Nephron (organoid): ENCODE results near the gene DLG5.

Experiments
- H3K27ac Mint-ChIP-seq, 3 experiments: 2 replicates each; pipeline ENCODE4 v1.8.0; 2020; ENCODE audit warnings: mixed read lengths in 3 of 3, mild to moderate bottlenecking in 2 of 3, moderate library complexity in 1 of 3
- H3K27me3 Mint-ChIP-seq: 2 replicates; pipeline ENCODE4 v1.8.0; 2021; ENCODE audit warnings: low read depth, mild to moderate bottlenecking, moderate library complexity, mixed read lengths
- H3K36me3 Mint-ChIP-seq: 2 replicates; pipeline ENCODE4 v1.8.0; 2020; ENCODE audit warnings: low read depth, mixed read lengths
- H3K4me1 Mint-ChIP-seq: 2 replicates; pipeline ENCODE4 v1.8.0; 2020; ENCODE audit warnings: mixed read lengths
- H3K4me3 Mint-ChIP-seq, 3 experiments: 2 replicates each; pipeline ENCODE4 v1.8.0; 2020; ENCODE audit warnings: mild to moderate bottlenecking in 3 of 3, mixed read lengths in 3 of 3, moderate library complexity in 2 of 3
- H3K9me3 Mint-ChIP-seq: 2 replicates; pipeline ENCODE4 v1.8.0; 2020; ENCODE audit warnings: mixed read lengths
- TF ChIP-seq, protein P1 (sequence below), 3 experiments: fragments of 200-600 bp; sonication (generic); IDR thresholded peaks; one replicate each; pipeline ENCODE4 v1.5.0; 2021; ENCODE audit warnings: antibody characterized with exemption in 3 of 3; ENCODE audit not compliant: unreplicated experiment in 3 of 3

Gene DLG5, protein sequence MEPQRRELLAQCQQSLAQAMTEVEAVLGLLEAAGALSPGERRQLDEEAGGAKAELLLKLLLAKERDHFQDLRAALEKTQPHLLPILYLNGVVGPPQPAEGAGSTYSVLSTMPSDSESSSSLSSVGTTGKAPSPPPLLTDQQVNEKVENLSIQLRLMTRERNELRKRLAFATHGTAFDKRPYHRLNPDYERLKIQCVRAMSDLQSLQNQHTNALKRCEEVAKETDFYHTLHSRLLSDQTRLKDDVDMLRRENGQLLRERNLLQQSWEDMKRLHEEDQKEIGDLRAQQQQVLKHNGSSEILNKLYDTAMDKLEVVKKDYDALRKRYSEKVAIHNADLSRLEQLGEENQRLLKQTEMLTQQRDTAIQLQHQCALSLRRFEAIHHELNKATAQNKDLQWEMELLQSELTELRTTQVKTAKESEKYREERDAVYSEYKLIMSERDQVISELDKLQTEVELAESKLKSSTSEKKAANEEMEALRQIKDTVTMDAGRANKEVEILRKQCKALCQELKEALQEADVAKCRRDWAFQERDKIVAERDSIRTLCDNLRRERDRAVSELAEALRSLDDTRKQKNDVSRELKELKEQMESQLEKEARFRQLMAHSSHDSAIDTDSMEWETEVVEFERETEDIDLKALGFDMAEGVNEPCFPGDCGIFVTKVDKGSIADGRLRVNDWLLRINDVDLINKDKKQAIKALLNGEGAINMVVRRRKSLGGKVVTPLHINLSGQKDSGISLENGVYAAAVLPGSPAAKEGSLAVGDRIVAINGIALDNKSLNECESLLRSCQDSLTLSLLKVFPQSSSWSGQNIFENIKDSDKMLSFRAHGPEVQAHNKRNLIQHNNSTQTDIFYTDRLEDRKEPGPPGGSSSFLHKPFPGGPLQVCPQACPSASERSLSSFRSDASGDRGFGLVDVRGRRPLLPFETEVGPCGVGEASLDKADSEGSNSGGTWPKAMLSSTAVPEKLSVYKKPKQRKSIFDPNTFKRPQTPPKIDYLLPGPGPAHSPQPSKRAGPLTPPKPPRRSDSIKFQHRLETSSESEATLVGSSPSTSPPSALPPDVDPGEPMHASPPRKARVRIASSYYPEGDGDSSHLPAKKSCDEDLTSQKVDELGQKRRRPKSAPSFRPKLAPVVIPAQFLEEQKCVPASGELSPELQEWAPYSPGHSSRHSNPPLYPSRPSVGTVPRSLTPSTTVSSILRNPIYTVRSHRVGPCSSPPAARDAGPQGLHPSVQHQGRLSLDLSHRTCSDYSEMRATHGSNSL (N-terminal part only)

GRCh38 chr10:77926566-77927401 is at the start of gene DLG5:
DLG5 (minus strand) TSS chr10:77926755; CDS start chr10:77926520, 235 bp downstream.
- peak within 1 kb of the TSS; percentile 85 to 92 (median 89) for H3K4me3 Mint-ChIP-seq
- peaks cover 27% of the 10 kb centered on the region for H3K4me1 Mint-ChIP-seq
- H3K36me3 Mint-ChIP-seq, result no peaks in the 10 kb centered on the region
- H3K27me3 Mint-ChIP-seq, result peaks cover 10% of the 10 kb centered on the region
- peak within 1 kb of the TSS; percentile 81 to 89 (median 84) for H3K27ac Mint-ChIP-seq
- TF ChIP-seq, protein P1, sequence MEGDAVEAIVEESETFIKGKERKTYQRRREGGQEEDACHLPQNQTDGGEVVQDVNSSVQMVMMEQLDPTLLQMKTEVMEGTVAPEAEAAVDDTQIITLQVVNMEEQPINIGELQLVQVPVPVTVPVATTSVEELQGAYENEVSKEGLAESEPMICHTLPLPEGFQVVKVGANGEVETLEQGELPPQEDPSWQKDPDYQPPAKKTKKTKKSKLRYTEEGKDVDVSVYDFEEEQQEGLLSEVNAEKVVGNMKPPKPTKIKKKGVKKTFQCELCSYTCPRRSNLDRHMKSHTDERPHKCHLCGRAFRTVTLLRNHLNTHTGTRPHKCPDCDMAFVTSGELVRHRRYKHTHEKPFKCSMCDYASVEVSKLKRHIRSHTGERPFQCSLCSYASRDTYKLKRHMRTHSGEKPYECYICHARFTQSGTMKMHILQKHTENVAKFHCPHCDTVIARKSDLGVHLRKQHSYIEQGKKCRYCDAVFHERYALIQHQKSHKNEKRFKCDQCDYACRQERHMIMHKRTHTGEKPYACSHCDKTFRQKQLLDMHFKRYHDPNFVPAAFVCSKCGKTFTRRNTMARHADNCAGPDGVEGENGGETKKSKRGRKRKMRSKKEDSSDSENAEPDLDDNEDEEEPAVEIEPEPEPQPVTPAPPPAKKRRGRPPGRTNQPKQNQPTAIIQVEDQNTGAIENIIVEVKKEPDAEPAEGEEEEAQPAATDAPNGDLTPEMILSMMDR (IDR thresholded peaks at IDR 0.05; ENCODE audit: unreplicated experiment in 3 of 3), result no peak
- no peaks in the 10 kb centered on the region for H3K9me3 Mint-ChIP-seq

GRCh38 chr10:77975086-77975666 is 48.6 kb upstream of the DLG5 start:
- Mint-ChIP-seq H3K27me3 (no peaks in the 10 kb centered on the region), H3K36me3 (peaks cover 36% of the 10 kb centered on the region), H3K4me3 (no peak overlapping the region), H3K27ac (peak overlapping the region in 2 of 3 experiments; percentile 12 to 22), H3K4me1 (peaks cover 15% of the 10 kb centered on the region), H3K9me3 (no peaks in the 10 kb centered on the region)
- TF ChIP-seq, protein P1 (IDR thresholded peaks at IDR 0.05; ENCODE audit: unreplicated experiment in 3 of 3), result no peak

DNA sequence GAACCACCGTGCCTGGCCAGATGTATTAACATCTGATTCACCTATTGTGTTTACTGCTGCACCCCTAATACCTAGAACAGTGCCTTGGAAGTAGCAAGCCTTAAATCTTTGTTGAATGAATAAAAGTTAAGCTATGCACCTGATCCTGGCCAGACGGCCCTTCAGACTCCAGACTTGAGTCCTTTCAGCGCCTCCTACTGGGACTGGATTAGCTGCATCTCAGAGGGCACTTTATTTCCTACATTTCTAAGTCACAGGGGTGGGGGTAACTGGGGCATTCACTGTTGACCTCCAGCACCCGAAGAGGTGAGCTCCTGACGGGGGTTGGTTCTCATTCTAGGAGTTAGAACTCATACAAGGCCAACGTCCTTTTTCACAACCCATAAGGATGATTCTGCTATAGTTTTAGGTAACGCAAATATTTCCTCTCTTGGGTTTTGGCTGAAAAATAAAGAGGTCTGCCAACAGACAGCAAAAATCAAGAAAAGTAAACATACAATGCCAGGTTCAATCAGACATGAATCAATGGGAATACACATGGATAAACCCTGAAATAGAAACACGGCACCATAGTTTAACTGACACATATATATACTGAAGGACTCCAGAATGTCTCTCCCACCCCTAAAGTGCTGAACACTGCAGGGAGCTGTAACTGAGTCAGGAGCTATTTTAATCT is 48.0 kb upstream of the DLG5 start:
- H3K9me3 Mint-ChIP-seq, result no peaks in the 10 kb centered on the region
- H3K4me1 Mint-ChIP-seq, result peaks cover 15% of the 10 kb centered on the region
- no peak overlapping the region for H3K4me3 Mint-ChIP-seq
- peak overlapping the region; percentile 12 to 46 (median 22) for H3K27ac Mint-ChIP-seq
- TF ChIP-seq, protein P1 (IDR thresholded peaks at IDR 0.05; ENCODE audit: unreplicated experiment in 3 of 3), result peak; percentile 24 to 54 (median 43)
- H3K36me3 Mint-ChIP-seq, result peaks cover 30% of the 10 kb centered on the region
- H3K27me3 Mint-ChIP-seq, result no peaks in the 10 kb centered on the region

DNA sequence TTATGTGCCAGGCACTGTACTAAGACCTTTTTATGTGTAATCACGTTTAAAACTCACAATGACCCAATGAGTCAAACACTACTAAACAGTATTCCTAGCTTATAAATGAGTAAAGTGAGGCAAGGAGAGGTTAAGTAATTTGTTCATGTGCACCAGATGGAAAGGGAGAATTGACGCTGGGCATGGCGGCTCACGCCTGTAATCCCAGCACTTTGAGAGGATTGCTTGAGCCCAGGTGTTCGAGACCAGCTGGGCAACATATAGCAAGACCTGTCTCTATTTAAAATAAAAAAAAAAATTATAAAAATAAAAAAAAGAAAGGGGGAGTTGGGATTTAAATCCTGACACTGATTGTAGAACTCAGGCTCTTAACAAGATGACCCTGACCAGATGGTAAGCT is 46.7 kb upstream of the DLG5 start:
- Mint-ChIP-seq H3K9me3 (no peaks in the 10 kb centered on the region), H3K36me3 (peaks cover 25% of the 10 kb centered on the region), H3K27ac (no peak overlapping the region), H3K4me3 (no peak overlapping the region), H3K4me1 (peaks cover 21% of the 10 kb centered on the region), H3K27me3 (no peaks in the 10 kb centered on the region)
- TF ChIP-seq, protein P1 (IDR thresholded peaks at IDR 0.05; ENCODE audit: unreplicated experiment in 3 of 3), result no peak
